Measurements from ENCODE around the gene FRAS1. TPM values are rescaled to one million over a fixed set of nuclear protein-coding genes. Genes with fewer than 3 reads are reported as not detected.
"Not testable (repeated sequence)": the region's sequence is repeated elsewhere in the genome, so short reads cannot be mapped to it uniquely, and the experiment has no call there.

The FRAS1 gene
- total RNA-seq, 1 experiment from 2014 or later: 13.1 TPM

DNA sequence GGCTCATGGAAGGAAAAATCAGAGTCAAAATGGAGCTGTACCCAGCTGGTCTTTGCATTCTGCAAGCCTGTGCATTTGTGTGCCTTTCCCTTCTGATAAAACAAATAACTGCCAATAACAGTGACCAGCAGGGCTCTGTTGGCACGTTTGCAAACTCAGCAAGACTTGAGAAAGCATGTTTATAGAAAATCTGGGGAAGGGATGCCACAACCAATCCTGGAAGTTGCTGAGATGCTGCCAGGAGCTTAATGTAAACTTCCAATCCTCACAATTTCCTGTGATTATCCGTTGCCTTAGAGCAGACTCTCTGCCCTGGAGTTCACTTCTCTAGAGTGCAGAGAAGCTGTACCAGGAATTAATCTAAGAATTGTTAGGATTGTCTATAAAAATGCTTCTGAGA lies 487.6 kb downstream of the FRAS1 start:
- no peak overlapping the region for H2AFZ ChIP-seq
- H3F3A ChIP-seq (ENCODE audit: insufficient read depth, low read depth): peaks cover 10% of the 10 kb centered on the region; the same call in 1 of the 2 replicates
- POLR2A ChIA-PET (ENCODE audit: unreplicated experiment): no interaction called here
- no peaks in the 10 kb centered on the region for H3K27me3 ChIP-seq (ENCODE audit: insufficient read depth, low read depth)
- no TSS peak for BruUV-seq (replicated peaks)
- no peaks in the 10 kb centered on the region for H3K9me3 ChIP-seq (ENCODE audit: insufficient read depth, low read depth)
- no peaks in the 10 kb centered on the region for H3K79me2 ChIP-seq (ENCODE audit: low read depth)
- no peaks in the 10 kb centered on the region for H3K36me3 ChIP-seq (ENCODE audit: low read depth)
- no peak overlapping the region for H3K4me3 ChIP-seq
- intact Hi-C loops (cut with micrococcal nuclease; ENCODE audit: unreplicated experiment): no loop called here
- H4K20me1 ChIP-seq (ENCODE audit: insufficient read depth): no peaks in the 10 kb centered on the region
- CTCF ChIA-PET: no interaction called here
- no peaks in the 10 kb centered on the region for H3K9me2 ChIP-seq (ENCODE audit: insufficient read depth)
- no peak for DNase-seq
- no peak overlapping the region for H3K27ac ChIP-seq
- TF ChIP-seq, protein P1, sequence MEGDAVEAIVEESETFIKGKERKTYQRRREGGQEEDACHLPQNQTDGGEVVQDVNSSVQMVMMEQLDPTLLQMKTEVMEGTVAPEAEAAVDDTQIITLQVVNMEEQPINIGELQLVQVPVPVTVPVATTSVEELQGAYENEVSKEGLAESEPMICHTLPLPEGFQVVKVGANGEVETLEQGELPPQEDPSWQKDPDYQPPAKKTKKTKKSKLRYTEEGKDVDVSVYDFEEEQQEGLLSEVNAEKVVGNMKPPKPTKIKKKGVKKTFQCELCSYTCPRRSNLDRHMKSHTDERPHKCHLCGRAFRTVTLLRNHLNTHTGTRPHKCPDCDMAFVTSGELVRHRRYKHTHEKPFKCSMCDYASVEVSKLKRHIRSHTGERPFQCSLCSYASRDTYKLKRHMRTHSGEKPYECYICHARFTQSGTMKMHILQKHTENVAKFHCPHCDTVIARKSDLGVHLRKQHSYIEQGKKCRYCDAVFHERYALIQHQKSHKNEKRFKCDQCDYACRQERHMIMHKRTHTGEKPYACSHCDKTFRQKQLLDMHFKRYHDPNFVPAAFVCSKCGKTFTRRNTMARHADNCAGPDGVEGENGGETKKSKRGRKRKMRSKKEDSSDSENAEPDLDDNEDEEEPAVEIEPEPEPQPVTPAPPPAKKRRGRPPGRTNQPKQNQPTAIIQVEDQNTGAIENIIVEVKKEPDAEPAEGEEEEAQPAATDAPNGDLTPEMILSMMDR (conservative IDR thresholded peaks at IDR 0.05): no peak
- TF ChIP-seq EZH2 (IDR thresholded peaks at IDR 0.05; ENCODE audit: low read depth): no peak
- no peak overlapping the region for H3K4me2 ChIP-seq
- peaks cover 17% of the 10 kb centered on the region for H3K4me1 ChIP-seq (replicated peaks; ENCODE audit: insufficient read depth)

DNA sequence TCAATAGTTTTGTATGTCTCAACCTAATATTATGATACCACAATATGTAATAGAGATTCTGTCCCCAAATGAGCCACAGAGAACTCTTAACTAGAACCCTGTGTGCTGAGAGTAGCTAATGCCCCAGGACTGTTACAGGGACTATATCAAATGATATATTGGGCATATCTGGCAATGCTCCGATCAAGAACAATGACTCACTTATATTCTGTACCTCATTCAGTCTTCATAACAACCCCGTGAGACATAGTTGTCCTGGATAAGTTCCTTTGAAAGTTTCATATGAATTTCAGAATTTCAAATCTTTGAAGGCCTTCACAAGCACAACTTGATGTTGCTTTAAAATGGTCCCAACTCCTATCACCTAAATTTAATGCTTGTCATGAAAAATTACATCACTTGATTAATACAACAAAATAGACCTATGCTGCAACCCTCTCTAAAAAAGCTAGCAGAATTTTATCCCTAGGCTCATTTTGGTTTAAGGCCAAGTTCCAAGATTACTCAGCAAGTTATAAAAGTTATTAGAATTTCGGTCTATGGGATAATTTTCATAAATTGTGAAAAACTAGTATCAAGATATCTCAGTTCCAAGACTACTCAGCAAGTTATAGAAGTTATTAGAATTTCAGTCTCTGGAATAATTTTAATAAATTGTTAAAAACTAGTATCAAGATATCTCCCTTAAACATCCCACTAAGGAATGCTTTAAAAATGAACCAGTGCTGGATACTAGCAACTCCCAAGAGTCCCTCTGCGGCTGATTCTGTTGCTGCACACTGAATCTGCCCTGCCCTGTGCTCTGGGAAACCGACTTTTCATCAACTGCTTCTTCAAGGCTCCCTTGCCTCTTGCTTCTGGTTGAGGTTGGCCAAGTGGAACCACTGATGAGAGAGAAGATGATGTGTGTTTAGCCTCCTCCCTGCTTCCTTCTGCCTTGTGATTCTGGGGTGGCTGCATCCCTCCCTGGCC lies 488.4 kb downstream of the FRAS1 start:
- no TSS peak for BruUV-seq (replicated peaks)
- Histone ChIP-seq H3K4me3 (no peak overlapping the region), H3F3A (ENCODE audit: insufficient read depth, low read depth) (peaks cover 10% of the 10 kb centered on the region; the same call in 1 of the 2 replicates), H3K27me3 (ENCODE audit: insufficient read depth, low read depth) (no peaks in the 10 kb centered on the region), H3K9me2 (ENCODE audit: insufficient read depth) (no peaks in the 10 kb centered on the region), H3K79me2 (ENCODE audit: low read depth) (no peaks in the 10 kb centered on the region), H2AFZ (no peak overlapping the region), H4K20me1 (ENCODE audit: insufficient read depth) (no peaks in the 10 kb centered on the region), H3K9me3 (ENCODE audit: insufficient read depth, low read depth) (no peaks in the 10 kb centered on the region), H3K36me3 (ENCODE audit: low read depth) (no peaks in the 10 kb centered on the region), H3K4me2 (no peak overlapping the region), H3K4me1 (replicated peaks; ENCODE audit: insufficient read depth) (peaks cover 19% of the 10 kb centered on the region), H3K27ac (no peak overlapping the region)
- no peak for DNase-seq
- TF ChIP-seq EZH2 (IDR thresholded peaks at IDR 0.05; ENCODE audit: low read depth): no peak
- TF ChIP-seq, protein P1 (conservative IDR thresholded peaks at IDR 0.05): no peak
- CTCF ChIA-PET: no interaction called here
- POLR2A ChIA-PET (ENCODE audit: unreplicated experiment): no interaction called here
- intact Hi-C loops (cut with micrococcal nuclease; ENCODE audit: unreplicated experiment): no loop called here

DNA sequence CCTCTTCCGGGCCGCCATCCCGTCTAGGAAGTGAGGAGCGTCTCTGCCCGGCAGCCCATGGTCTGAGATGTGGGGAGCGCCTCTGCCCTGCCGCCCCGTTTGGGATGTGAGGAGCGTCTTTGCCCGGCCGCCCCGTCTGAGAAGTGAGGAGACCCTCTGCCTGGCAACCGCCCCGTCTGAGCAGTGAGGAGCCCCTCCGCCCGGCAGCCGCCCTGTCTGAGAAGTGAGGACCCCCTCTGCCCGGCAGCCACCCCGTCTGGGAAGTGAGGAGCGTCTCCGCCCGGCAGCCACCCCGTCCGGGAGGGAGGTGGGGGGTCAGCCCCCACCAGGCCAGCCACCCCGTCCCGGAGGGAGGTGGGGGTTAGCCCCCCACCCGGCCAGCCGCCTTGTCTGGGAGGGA lies 490.8 kb downstream of the FRAS1 start:
- peaks cover 16% of the 10 kb centered on the region for H3F3A ChIP-seq (ENCODE audit: insufficient read depth, low read depth)
- H3K27me3 ChIP-seq (ENCODE audit: insufficient read depth, low read depth); BruUV-seq (replicated peaks); CTCF ChIA-PET; H3K4me2 ChIP-seq; H3K9me3 ChIP-seq (ENCODE audit: insufficient read depth, low read depth); DNase-seq; H3K9me2 ChIP-seq (ENCODE audit: insufficient read depth); H3K36me3 ChIP-seq (ENCODE audit: low read depth); H3K79me2 ChIP-seq (ENCODE audit: low read depth); H3K4me3 ChIP-seq; POLR2A ChIA-PET (ENCODE audit: unreplicated experiment); H3K27ac ChIP-seq; intact Hi-C loops (cut with micrococcal nuclease; ENCODE audit: unreplicated experiment); H2AFZ ChIP-seq; H4K20me1 ChIP-seq (ENCODE audit: insufficient read depth): not testable (repeated sequence)
- peaks cover 24% of the 10 kb centered on the region for H3K4me1 ChIP-seq (replicated peaks; ENCODE audit: insufficient read depth)

DNA sequence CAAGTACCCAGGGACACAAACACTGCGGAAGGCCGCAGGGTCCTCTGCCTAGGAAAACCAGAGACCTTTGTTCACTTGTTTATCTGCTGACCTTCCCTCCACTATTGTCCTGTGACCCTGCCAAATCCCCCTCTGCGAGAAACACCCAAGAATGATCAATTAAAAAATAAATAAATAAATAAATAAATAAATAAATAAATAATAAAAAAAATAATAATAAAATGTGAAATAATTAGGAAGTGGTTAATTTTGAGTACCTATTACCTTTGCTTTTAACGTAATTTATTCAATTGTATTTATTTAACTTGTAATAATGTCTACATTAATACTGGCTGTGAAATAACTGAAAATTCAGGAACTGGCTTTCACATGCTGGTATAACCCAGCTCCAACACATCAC lies 491.8 kb downstream of the FRAS1 start:
- H3K4me2 ChIP-seq; H3K9me3 ChIP-seq (ENCODE audit: insufficient read depth, low read depth); H4K20me1 ChIP-seq (ENCODE audit: insufficient read depth); POLR2A ChIA-PET (ENCODE audit: unreplicated experiment); DNase-seq; H3K36me3 ChIP-seq (ENCODE audit: low read depth); BruUV-seq (replicated peaks); H3K27ac ChIP-seq; CTCF ChIA-PET; H2AFZ ChIP-seq; intact Hi-C loops (cut with micrococcal nuclease; ENCODE audit: unreplicated experiment); H3K27me3 ChIP-seq (ENCODE audit: insufficient read depth, low read depth); H3K9me2 ChIP-seq (ENCODE audit: insufficient read depth); H3K4me3 ChIP-seq: not testable (repeated sequence)
- Histone ChIP-seq H3K79me2 (ENCODE audit: low read depth) (peaks cover 10% of the 10 kb centered on the region), H3K4me1 (replicated peaks; ENCODE audit: insufficient read depth) (peaks cover 28% of the 10 kb centered on the region), H3F3A (ENCODE audit: insufficient read depth, low read depth) (peaks cover 22% of the 10 kb centered on the region)
